Measurements from ENCODE around the gene THSD8. TPM values are rescaled to one million over a fixed set of nuclear protein-coding genes. Genes with fewer than 3 reads are reported as not detected.

Gene THSD8
- total and polyA plus RNA-seq, 8 donors = 2.9 to 8.3 (median 5.1) TPM; not detected in 5

DNA sequence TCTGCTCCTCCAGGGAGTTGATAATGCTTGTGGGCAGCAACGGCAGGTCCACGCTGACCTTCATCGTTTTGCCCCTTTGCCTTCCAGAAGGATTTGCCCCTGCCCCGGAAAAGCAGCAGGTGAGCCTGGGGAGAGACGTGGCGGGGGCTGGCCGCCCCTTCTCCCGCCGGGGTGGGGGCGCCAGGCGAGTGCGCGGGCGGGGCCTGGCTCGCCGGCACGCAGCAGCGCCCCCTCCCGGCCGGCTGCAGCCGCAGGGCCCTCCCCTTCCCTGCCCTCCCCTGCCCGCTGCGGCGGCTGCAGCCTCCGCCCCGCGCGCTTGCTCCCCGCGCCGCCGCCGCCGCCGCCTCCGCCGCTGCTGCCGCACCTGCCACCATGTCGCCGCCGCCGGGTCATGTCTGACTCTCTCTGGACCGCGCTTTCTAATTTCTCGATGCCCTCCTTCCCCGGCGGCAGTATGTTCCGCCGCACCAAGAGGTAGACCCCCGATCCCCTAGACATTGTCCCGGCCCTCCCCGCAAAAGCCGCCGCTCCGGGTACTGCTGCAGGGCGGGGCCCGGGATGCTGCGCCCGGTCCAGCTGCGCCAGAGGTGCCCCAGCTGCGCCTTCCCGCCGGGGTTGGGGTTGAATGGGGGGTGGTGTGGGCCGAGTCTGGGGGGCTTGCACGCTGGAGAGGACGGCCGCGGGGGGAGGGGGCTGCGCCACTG lies 36.5 kb downstream of the THSD8 start, which contains the start of gene MAST1:
Gene MAST1 (plus strand): TSS at position 334 of the 704 bp plus-strand sequence. CDS start 58 bp downstream, at position 392.
- Histone ChIP-seq H3K27ac (no peak within 1 kb of the TSS), H3K36me3 (no peaks in the 10 kb centered on the region), H3K9me3 (no peaks in the 10 kb centered on the region), H3K4me3 (peak within 1 kb of the TSS; percentile 33 to 49 (median 37)), H3K27me3 (peaks cover 34 to 100% (median 95%) of the 10 kb centered on the region in 3 donors), H3K4me1 (peaks cover 30 to 58% (median 49%) of the 10 kb centered on the region in 4 donors)
- 0 to 4% (median 1%) methylated on average over 20 to 68 of the region's 69 CpGs for WGBS, 5 donors
- TF ChIP-seq POLR2AphosphoS5 (IDR thresholded peaks at IDR 0.05) = no peak
- TF ChIP-seq, protein P1, sequence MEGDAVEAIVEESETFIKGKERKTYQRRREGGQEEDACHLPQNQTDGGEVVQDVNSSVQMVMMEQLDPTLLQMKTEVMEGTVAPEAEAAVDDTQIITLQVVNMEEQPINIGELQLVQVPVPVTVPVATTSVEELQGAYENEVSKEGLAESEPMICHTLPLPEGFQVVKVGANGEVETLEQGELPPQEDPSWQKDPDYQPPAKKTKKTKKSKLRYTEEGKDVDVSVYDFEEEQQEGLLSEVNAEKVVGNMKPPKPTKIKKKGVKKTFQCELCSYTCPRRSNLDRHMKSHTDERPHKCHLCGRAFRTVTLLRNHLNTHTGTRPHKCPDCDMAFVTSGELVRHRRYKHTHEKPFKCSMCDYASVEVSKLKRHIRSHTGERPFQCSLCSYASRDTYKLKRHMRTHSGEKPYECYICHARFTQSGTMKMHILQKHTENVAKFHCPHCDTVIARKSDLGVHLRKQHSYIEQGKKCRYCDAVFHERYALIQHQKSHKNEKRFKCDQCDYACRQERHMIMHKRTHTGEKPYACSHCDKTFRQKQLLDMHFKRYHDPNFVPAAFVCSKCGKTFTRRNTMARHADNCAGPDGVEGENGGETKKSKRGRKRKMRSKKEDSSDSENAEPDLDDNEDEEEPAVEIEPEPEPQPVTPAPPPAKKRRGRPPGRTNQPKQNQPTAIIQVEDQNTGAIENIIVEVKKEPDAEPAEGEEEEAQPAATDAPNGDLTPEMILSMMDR (IDR thresholded peaks at IDR 0.05) = peak in 1 of 7 experiments; percentile 68
- intact Hi-C loops (cut with DNase I; ENCODE audit: low total_unique reads) = no loop called here
- peak; percentile 50 to 83 for DNase-seq

DNA sequence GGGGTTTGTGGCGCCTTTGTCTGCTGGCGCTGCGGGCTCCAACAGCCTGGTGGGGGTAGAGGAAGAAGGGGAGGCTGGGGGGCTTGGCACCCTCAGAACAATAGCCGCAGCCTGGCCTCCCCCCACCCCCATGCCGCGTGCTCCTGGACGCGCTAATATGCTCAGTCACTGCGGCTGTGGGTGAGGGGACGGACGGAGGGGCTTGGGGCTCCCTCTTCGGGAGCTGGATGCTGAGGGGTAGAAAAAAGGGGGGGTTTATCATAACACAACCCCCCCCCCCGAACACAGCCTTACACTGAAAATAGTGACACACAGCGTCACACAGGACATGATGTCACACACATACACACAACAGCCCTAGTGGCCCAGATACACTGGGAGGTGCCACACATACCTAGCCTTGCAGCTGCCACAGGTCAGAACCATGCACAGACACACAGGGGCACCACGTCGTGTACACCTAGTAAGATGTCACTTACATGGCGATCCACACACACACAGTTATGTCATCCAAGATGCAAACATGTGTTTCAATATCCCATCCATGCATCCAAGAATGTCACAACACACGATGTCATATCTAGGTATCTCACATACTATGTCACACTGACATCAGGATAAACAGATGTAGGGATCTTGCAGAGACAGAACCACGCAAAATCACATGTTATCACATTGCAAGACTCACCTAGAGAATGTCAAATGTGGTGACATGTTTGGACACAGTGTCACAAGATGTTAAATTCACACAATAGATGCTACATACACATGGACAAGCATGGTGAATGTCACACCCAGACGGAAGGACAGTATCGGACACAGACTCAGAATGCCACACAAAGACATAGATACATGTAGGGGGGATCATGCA lies 37.3 kb downstream of the THSD8 start:
- H3K9me3 ChIP-seq = no peaks in the 10 kb centered on the region
- no peaks in the 10 kb centered on the region for H3K36me3 ChIP-seq
- peaks cover 22 to 50% (median 41%) of the 10 kb centered on the region in 4 donors for H3K4me1 ChIP-seq
- peak in 1 of 2 donors; percentile 41 for DNase-seq
- H3K4me3 ChIP-seq = peak overlapping the region; percentile 33 to 49 (median 37)
- H3K27me3 ChIP-seq = peaks cover 28 to 100% (median 91%) of the 10 kb centered on the region in 3 donors
- H3K27ac ChIP-seq = no peak overlapping the region
- 17 to 24% (median 20%) methylated on average over 13 to 21 of the region's 21 CpGs for WGBS, 5 donors
- TF ChIP-seq POLR2AphosphoS5 (IDR thresholded peaks at IDR 0.05) = no peak
- TF ChIP-seq, protein P1 (IDR thresholded peaks at IDR 0.05) = no peak
- no peak for TF ChIP-seq EP300 (IDR thresholded peaks at IDR 0.05)
- TF ChIP-seq POLR2A (IDR thresholded peaks at IDR 0.05) = no peak
- intact Hi-C loops (cut with DNase I; ENCODE audit: low total_unique reads) = no loop called here

DNA sequence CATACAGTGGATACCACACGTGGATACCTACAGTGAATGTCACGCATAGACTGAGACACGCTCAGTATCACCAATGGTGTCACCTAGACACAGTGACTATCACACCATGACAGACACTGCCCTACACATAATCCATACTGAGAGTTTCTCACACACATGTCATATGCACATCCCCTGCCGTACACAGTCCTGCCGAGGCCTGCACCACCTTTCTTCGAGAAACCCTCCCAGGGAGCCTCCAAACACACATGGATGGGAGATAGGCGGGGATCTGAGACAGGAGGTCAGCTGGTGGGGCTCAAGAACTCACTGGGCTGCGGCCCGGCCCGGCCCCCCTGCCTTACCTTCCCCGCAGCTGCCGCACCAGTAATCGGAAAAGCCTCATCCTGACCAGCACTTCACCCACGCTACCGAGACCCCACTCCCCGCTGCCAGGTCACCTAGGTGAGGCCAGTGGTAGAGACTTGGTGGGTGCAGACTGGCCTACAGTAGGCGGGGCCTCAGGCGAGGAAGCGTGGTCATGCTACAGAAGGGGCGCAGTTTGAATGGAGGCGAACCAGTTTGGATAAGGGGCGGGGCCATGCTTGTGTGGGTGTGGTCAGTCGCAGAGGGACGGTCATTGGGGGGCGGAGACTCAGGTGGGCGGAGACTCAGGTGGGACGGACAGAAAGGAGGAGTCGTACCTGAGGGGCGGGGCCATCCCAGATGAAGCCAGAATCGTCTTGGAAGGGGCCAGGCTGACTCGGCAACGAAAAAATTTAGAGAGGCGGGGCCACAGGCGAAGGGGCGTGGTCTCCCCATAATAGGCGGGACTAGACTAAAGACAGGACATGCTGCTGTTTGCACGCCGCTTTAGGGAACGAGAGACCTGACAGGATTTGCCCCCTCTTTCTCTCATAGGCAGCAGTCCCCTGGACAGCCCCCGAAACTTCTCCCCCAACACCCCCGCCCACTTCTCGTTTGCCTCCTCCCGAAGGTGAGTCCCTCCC lies 38.5 kb downstream of the THSD8 start:
- Histone ChIP-seq H3K9me3 (no peaks in the 10 kb centered on the region), H3K36me3 (no peaks in the 10 kb centered on the region), H3K27me3 (peaks cover 24 to 100% (median 79%) of the 10 kb centered on the region in 3 donors), H3K27ac (no peak overlapping the region), H3K4me3 (peak overlapping the region; percentile 4 to 31 (median 26)), H3K4me1 (peaks cover 20 to 38% (median 32%) of the 10 kb centered on the region in 4 donors)
- WGBS, 5 donors = 11 to 24% (median 22%) methylated on average over 31 to 43 of the region's 43 CpGs
- no peak for TF ChIP-seq EP300 (IDR thresholded peaks at IDR 0.05)
- no peak for TF ChIP-seq POLR2AphosphoS5 (IDR thresholded peaks at IDR 0.05)
- no peak for TF ChIP-seq POLR2A (IDR thresholded peaks at IDR 0.05)
- TF ChIP-seq, protein P1 (IDR thresholded peaks at IDR 0.05) = no peak
- intact Hi-C loops (cut with DNase I; ENCODE audit: low total_unique reads) = no loop called here
- DNase-seq = peak; percentile 71 to 84
